ENCODE data around the gene NEIL1.

NEIL1 gene

GRCh38 chr15:75357976-75358673 is 11.3 kb downstream of the NEIL1 start:
- DNase-seq, result no peak

GRCh38 chr15:75358771-75359536 is 12.1 kb downstream of the NEIL1 start:
- no peak for DNase-seq

- no peak for DNase-seq
Observed at GRCh38 chr15:75359537-75360250, 12.9 kb downstream of the NEIL1 start.

- DNase-seq, result no peak
Observed at GRCh38 chr15:75360391-75360790, 13.6 kb downstream of the NEIL1 start.

GRCh38 chr15:75360856-75361255 is 14.0 kb downstream of the NEIL1 start:
- DNase-seq, result no peak

GRCh38 chr15:75361361-75361988 is 14.6 kb downstream of the NEIL1 start:
- DNase-seq, result no peak

GRCh38 chr15:75361989-75362641 is 15.3 kb downstream of the NEIL1 start:
- no peak for DNase-seq

- no peak for DNase-seq
Observed at GRCh38 chr15:75362642-75363249, 15.9 kb downstream of the NEIL1 start.

- no peak for DNase-seq
Observed at GRCh38 chr15:75363786-75364185, 16.9 kb downstream of the NEIL1 start.

- no peak for DNase-seq
Observed at GRCh38 chr15:75364881-75365280, 18.0 kb downstream of the NEIL1 start.

GRCh38 chr15:75366163-75366562 is 19.3 kb downstream of the NEIL1 start:
- DNase-seq, result no peak

- DNase-seq, result no peak
Observed at GRCh38 chr15:75367006-75367405, 20.2 kb downstream of the NEIL1 start.

GRCh38 chr15:75367406-75367912 is 20.6 kb downstream of the NEIL1 start:
- DNase-seq, result no peak

GRCh38 chr15:75367913-75368688 is 21.3 kb downstream of the NEIL1 start, which contains the start of gene MAN2C1:
TSS of gene MAN2C1 (minus strand) at chr15:75368607. CDS start at chr15:75368583, 24 bp downstream.
- DNase-seq, result peak; percentile 73

GRCh38 chr15:75368689-75369239 is 21.9 kb downstream of the NEIL1 start:
- no peak for DNase-seq

- DNase-seq, result no peak
Observed at GRCh38 chr15:75369897-75370581, 23.2 kb downstream of the NEIL1 start.

- DNase-seq, result no peak
Observed at GRCh38 chr15:75371486-75371885, 24.6 kb downstream of the NEIL1 start.

GRCh38 chr15:75371901-75372688 is 25.3 kb downstream of the NEIL1 start:
- no peak for DNase-seq

GRCh38 chr15:75380773-75381172 is 33.9 kb downstream of the NEIL1 start:
- no peak for DNase-seq

Measured in NCI-H2107 (cell line).